C1 segment of cervical spinal cord (tissue), 14 donors: ENCODE data around the gene PKN2.
"Not testable (repeated sequence)": the region's sequence is repeated elsewhere in the genome, so short reads cannot be mapped to it uniquely, and the experiment has no call there.

Experiments used
- DNase-seq, 14 donors: peaks; one replicate each; lab custom pipeline; 2025; lab: John Stamatoyannopoulos, UW

The PKN2 gene

GRCh38 chr1:88877382-88877825 lies 193.3 kb downstream of the PKN2 start:
- peak in 2 of 14 donors; percentile 3 to 9 for DNase-seq

- no peak for DNase-seq
Observed at GRCh38 chr1:88877911-88878310, 193.8 kb downstream of the PKN2 start.

GRCh38 chr1:88878731-88879130 lies 194.7 kb downstream of the PKN2 start:
- DNase-seq: no peak

GRCh38 chr1:88880717-88881116 lies 196.6 kb downstream of the PKN2 start:
- DNase-seq: not testable (repeated sequence)

- DNase-seq: no peak
Observed at GRCh38 chr1:88883156-88883555, 199.1 kb downstream of the PKN2 start.
